Trophoblast cell (in vitro differentiated cells and primary cell): Measurements from ENCODE around the gene LAMB4.
A peak's percentile ranks its signal among the peaks of the same experiment; 100 is the strongest.
"Not testable (repeated sequence)": the region's sequence is repeated elsewhere in the genome, so short reads cannot be mapped to it uniquely, and the experiment has no call there.

Experiments
- DNase-seq, 2 donors: peaks; one replicate each; pipeline ENCODE4 v3.0.0-alpha.2; 2016
- H2AFZ ChIP-seq: 2 replicates; pipeline ENCODE4 v1.6.1; 2013; ENCODE audit warnings: low read length, moderate library complexity, mild to moderate bottlenecking; ENCODE audit not compliant: insufficient read depth, poor library complexity
- H2AK5ac ChIP-seq: 2 replicates; pipeline ENCODE4 v1.6.1; 2013; ENCODE audit warnings: mild to moderate bottlenecking, low read length
- H2BK120ac ChIP-seq: 2 replicates; pipeline ENCODE4 v1.6.1; 2013; ENCODE audit warnings: low read length, mild to moderate bottlenecking, moderate library complexity; ENCODE audit not compliant: insufficient read depth, poor library complexity
- H2BK12ac ChIP-seq: 2 replicates; pipeline ENCODE4 v1.6.1; 2013; ENCODE audit warnings: mild to moderate bottlenecking, low read length, moderate library complexity
- H2BK5ac ChIP-seq: 2 replicates; pipeline ENCODE4 v1.6.1; 2013; ENCODE audit warnings: low read length, low read depth, moderate library complexity, mild to moderate bottlenecking; ENCODE audit not compliant: poor library complexity
- H3K14ac ChIP-seq: 2 replicates; pipeline ENCODE4 v1.6.1; 2013; ENCODE audit warnings: mild to moderate bottlenecking, low read length
- H3K18ac ChIP-seq: 2 replicates; pipeline ENCODE4 v1.6.1; 2013; ENCODE audit warnings: mild to moderate bottlenecking, low read length
- H3K23ac ChIP-seq: 2 replicates; pipeline ENCODE4 v1.6.1; 2013; ENCODE audit warnings: low read length
- H3K27ac ChIP-seq: 2 replicates; pipeline ENCODE4 v1.5.1; 2013; ENCODE audit warnings: low read depth, mild to moderate bottlenecking, inconsistent platforms, low read length, moderate library complexity
- H3K27me3 ChIP-seq: 2 replicates; pipeline ENCODE4 v1.6.1; 2013; ENCODE audit warnings: inconsistent platforms, mild to moderate bottlenecking, low read length, moderate library complexity; ENCODE audit not compliant: insufficient read depth
- H3K36me3 ChIP-seq, 2 experiments: 1 replicate in 1 of 2; 2 replicates in 1 of 2; pipeline ENCODE4 v1.6.1; 2013; ENCODE audit warnings: low read length in 2 of 2, mild to moderate bottlenecking in 2 of 2, moderate library complexity in 1 of 2; ENCODE audit not compliant: insufficient read depth in 2 of 2, control insufficient read depth in 1 of 2
- H3K4ac ChIP-seq: 2 replicates; pipeline ENCODE4 v1.6.1; 2013; ENCODE audit warnings: low read depth, mild to moderate bottlenecking, low read length, moderate library complexity
- H3K4me1 ChIP-seq, 2 experiments: 1 replicate in 1 of 2; 2 replicates in 1 of 2; pipeline ENCODE4 v1.6.1; 2013; ENCODE audit warnings: low read length in 2 of 2, mild to moderate bottlenecking in 2 of 2, moderate library complexity in 1 of 2; ENCODE audit not compliant: insufficient read depth in 2 of 2, control insufficient read depth in 1 of 2
- H3K4me2 ChIP-seq: 2 replicates; pipeline ENCODE4 v1.6.1; 2013; ENCODE audit warnings: inconsistent platforms, mild to moderate bottlenecking, low read length, moderate library complexity
- H3K4me3 ChIP-seq: 2 replicates; pipeline ENCODE4 v1.5.1; 2013; ENCODE audit warnings: mild to moderate bottlenecking, low read depth, low read length, inconsistent platforms
- H3K79me1 ChIP-seq: one replicate; pipeline ENCODE4 v1.6.1; 2013; ENCODE audit warnings: low read length
- H3K79me2 ChIP-seq: 2 replicates; pipeline ENCODE4 v1.6.1; 2013; ENCODE audit warnings: low read length, mild to moderate bottlenecking; ENCODE audit not compliant: control insufficient read depth, insufficient read depth, poor library complexity
- H3K9ac ChIP-seq: 2 replicates; pipeline ENCODE4 v1.6.1; 2013; ENCODE audit warnings: mild to moderate bottlenecking, low read length
- H3K9me3 ChIP-seq: 2 replicates; pipeline ENCODE4 v1.6.1; 2013; ENCODE audit warnings: low read depth, mild to moderate bottlenecking, control low read depth, inconsistent platforms, low read length; ENCODE audit not compliant: insufficient read depth
- H4K12ac ChIP-seq: 2 replicates; pipeline ENCODE4 v1.6.1; 2013; ENCODE audit warnings: low read depth, mild to moderate bottlenecking, low read length, moderate library complexity
- H4K8ac ChIP-seq: 2 replicates; pipeline ENCODE4 v1.6.1; 2013; ENCODE audit warnings: low read depth, mild to moderate bottlenecking, low read length, moderate library complexity
- H4K91ac ChIP-seq: one replicate; pipeline ENCODE4 v1.6.1; 2013; ENCODE audit warnings: low read depth, mild to moderate bottlenecking, low read length, moderate library complexity
- WGBS: extraction: QIAGEN DNeasy Blood & Tissue Kit; methylation state at CpG from one replicate; pipeline ENCODE4 v1.1.7; 2013; ENCODE audit warnings: missing lambda C conversion rate; ENCODE audit not compliant: insufficient read length, insufficient coverage; ENCODE audit errors: extremely low coverage; 5-methylcytosine and 5-hydroxymethylcytosine counted together

LAMB4 gene

GRCh38 chr7:108033776-108034497 is 96.2 kb downstream of the LAMB4 start:
- H3K79me1 ChIP-seq, result peaks cover 5% of the 10 kb centered on the region
- H2BK120ac ChIP-seq, result no peak overlapping the region
- no peak overlapping the region for H4K91ac ChIP-seq
- no peak overlapping the region for H2AFZ ChIP-seq
- no CpG with 5 or more reads among the region's 5 CpGs for WGBS
- H2BK5ac ChIP-seq, result no peak overlapping the region
- DNase-seq, result peak in 1 of 2 donors; percentile 14
- H3K27ac ChIP-seq, result no peak overlapping the region
- no peak overlapping the region for H3K9ac ChIP-seq
- no peak overlapping the region for H2BK12ac ChIP-seq
- no peak overlapping the region for H3K4me2 ChIP-seq
- no peak overlapping the region for H3K4ac ChIP-seq
- no peaks in the 10 kb centered on the region for H3K36me3 ChIP-seq
- no peak overlapping the region for H3K18ac ChIP-seq
- no peak overlapping the region for H3K14ac ChIP-seq
- H4K12ac ChIP-seq, result no peak overlapping the region
- H3K4me1 ChIP-seq, result peaks cover 3 to 10% of the 10 kb centered on the region in 2 experiments
- H3K79me2 ChIP-seq, result no peaks in the 10 kb centered on the region
- no peak overlapping the region for H3K4me3 ChIP-seq
- no peak overlapping the region for H2AK5ac ChIP-seq
- no peak overlapping the region for H4K8ac ChIP-seq
- H3K23ac ChIP-seq, result no peak overlapping the region
- H3K27me3 ChIP-seq, result no peaks in the 10 kb centered on the region
- no peaks in the 10 kb centered on the region for H3K9me3 ChIP-seq

DNA sequence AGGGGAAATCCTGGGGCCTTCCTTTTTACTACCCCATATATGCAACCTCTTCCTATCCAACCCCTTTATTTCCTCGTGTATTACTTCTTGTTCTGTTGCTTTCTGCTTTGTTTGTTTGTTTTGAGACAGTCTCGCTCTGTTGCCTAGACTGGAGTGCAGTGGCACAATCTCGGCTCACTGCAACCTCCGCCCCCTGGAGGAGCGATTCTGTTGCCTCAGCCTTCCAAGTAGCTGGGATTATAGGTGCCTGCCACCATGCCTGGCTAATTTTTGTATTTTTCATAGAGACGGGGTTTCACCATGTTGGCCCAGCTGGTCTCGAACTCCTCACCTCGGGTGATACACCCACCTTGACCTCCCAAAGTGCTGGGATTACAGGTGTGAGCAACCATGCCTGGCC is 96.9 kb downstream of the LAMB4 start:
- WGBS, result no CpG with 5 or more reads among the region's 8 CpGs
- not testable (repeated sequence) for H4K91ac ChIP-seq, H2BK120ac ChIP-seq

GRCh38 chr7:108030516-108030915 is 99.6 kb downstream of the LAMB4 start:
- Histone ChIP-seq H3K36me3 (no peaks in the 10 kb centered on the region), H2BK12ac (peak overlapping the region; percentile 100), H4K8ac (no peak overlapping the region), H4K91ac (peak overlapping the region; percentile 32), H2AK5ac (no peak overlapping the region), H3K79me2 (no peaks in the 10 kb centered on the region), H3K79me1 (peaks cover 5% of the 10 kb centered on the region), H2BK120ac (peak overlapping the region; percentile 63), H3K4ac (no peak overlapping the region), H2BK5ac (no peak overlapping the region), H3K27ac (no peak overlapping the region), H3K23ac (no peak overlapping the region), H3K4me3 (no peak overlapping the region), H2AFZ (no peak overlapping the region), H3K4me1 (peaks cover 3 to 10% of the 10 kb centered on the region in 2 experiments), H3K14ac (no peak overlapping the region), H3K9me3 (no peaks in the 10 kb centered on the region), H3K27me3 (no peaks in the 10 kb centered on the region), H4K12ac (no peak overlapping the region), H3K9ac (no peak overlapping the region), H3K4me2 (no peak overlapping the region), H3K18ac (peak overlapping the region; percentile 72)
- peak in 1 of 2 donors; percentile 33 for DNase-seq
- no CpG with 5 or more reads among the region's 3 CpGs for WGBS

More for the DNA sequence above, 96.9 kb downstream of the LAMB4 start:
- H3K4ac ChIP-seq, H3K4me2 ChIP-seq, H3K79me2 ChIP-seq, H4K12ac ChIP-seq, H3K9ac ChIP-seq, H3K18ac ChIP-seq, H2BK5ac ChIP-seq, H3K27ac ChIP-seq, H4K8ac ChIP-seq, H2AFZ ChIP-seq, H3K9me3 ChIP-seq, H3K36me3 ChIP-seq, H3K23ac ChIP-seq, H3K4me3 ChIP-seq, H3K79me1 ChIP-seq, H3K27me3 ChIP-seq, H2BK12ac ChIP-seq, H3K14ac ChIP-seq, H2AK5ac ChIP-seq: not testable (repeated sequence)
- peaks cover 3 to 10% of the 10 kb centered on the region in 2 experiments for H3K4me1 ChIP-seq
- peak; percentile 17 to 58 for DNase-seq

DNA sequence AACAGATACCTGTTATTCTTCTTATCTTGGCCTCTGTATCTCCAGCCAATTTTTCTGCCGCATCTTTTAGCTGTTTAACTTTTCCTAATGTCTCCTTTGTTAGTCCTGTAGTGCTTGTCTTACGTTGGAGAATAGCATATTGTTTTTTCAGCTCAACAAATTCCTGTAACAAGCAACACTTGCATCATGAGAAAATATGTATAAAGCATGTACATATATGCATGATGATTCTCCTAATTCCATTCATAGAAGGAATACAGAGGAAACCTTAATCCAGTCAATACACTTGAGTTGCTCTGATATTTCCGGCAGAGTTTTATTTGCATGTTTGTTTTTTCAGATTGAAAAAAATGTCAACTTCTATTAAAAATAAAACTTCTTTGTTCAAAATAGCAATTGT is 101.1 kb downstream of the LAMB4 start:
- no peak overlapping the region for H3K4ac ChIP-seq
- H4K12ac ChIP-seq, result no peak overlapping the region
- peaks cover 3 to 6% of the 10 kb centered on the region in 2 experiments for H3K4me1 ChIP-seq
- H3K9me3 ChIP-seq, result no peaks in the 10 kb centered on the region
- no peak overlapping the region for H3K14ac ChIP-seq
- no peak overlapping the region for H2AK5ac ChIP-seq
- no peak overlapping the region for H3K4me3 ChIP-seq
- no peak overlapping the region for H2BK5ac ChIP-seq
- no peak overlapping the region for H3K23ac ChIP-seq
- no peak overlapping the region for H2BK120ac ChIP-seq
- no peaks in the 10 kb centered on the region for H3K27me3 ChIP-seq
- H3K18ac ChIP-seq, result no peak overlapping the region
- H4K91ac ChIP-seq, result no peak overlapping the region
- no peak overlapping the region for H2BK12ac ChIP-seq
- WGBS, result no CpG with 5 or more reads among the region's 3 CpGs
- H3K9ac ChIP-seq, result no peak overlapping the region
- no peaks in the 10 kb centered on the region for H3K79me2 ChIP-seq
- no peak overlapping the region for H4K8ac ChIP-seq
- no peak for DNase-seq
- peaks cover 5% of the 10 kb centered on the region for H3K79me1 ChIP-seq
- H3K27ac ChIP-seq, result no peak overlapping the region
- H3K36me3 ChIP-seq, result no peaks in the 10 kb centered on the region
- H2AFZ ChIP-seq, result no peak overlapping the region
- no peak overlapping the region for H3K4me2 ChIP-seq
